Lung (tissue), 12 donors: Measurements from ENCODE around the gene KLHL28. TPM values are rescaled to one million over a fixed set of nuclear protein-coding genes. Genes with fewer than 3 reads are reported as not detected.

Experiments
- ATAC-seq: fragments of 200-7000 bp; cut with Tn5 transposase; one replicate; pipeline ENCODE4 v1.9.1; 2020; ENCODE audit warnings: moderate number of reproducible peaks; ENCODE audit not compliant: insufficient read depth, low FRiP score
- DNase-seq, 3 donors: peaks; one replicate each; pipeline ENCODE4 v3.0.0-alpha.2; 2013 to 2017
- H3K27ac ChIP-seq, 2 donors: one replicate each; pipeline ENCODE4 v1.5.1; 2013; ENCODE audit warnings: mild to moderate bottlenecking in 2 of 2, moderate library complexity in 2 of 2, control low read depth in 1 of 2, inconsistent platforms in 1 of 2, low read depth in 1 of 2, low read length in 1 of 2
- H3K27me3 ChIP-seq, 3 donors: one replicate each; pipeline ENCODE4 v1.5.1; 2013; ENCODE audit warnings: low read length in 2 of 3; ENCODE audit not compliant: control insufficient read depth in 3 of 3, insufficient read depth in 3 of 3
- H3K36me3 ChIP-seq, 4 donors: one replicate each; pipeline ENCODE4 v1.5.1; 2013; ENCODE audit warnings: low read length in 4 of 4, mild to moderate bottlenecking in 1 of 4, moderate library complexity in 1 of 4; ENCODE audit not compliant: control insufficient read depth in 4 of 4, insufficient read depth in 4 of 4
- H3K4me1 ChIP-seq, 5 donors: one replicate each; pipeline ENCODE4 v1.5.1; 2013; ENCODE audit warnings: low read length in 5 of 5, mild to moderate bottlenecking in 2 of 5, moderate library complexity in 1 of 5; ENCODE audit not compliant: control insufficient read depth in 5 of 5, insufficient read depth in 5 of 5
- H3K4me3 ChIP-seq: one replicate; pipeline ENCODE4 v1.5.1; 2013; ENCODE audit warnings: mild to moderate bottlenecking, control low read depth, moderate library complexity
- H3K9ac ChIP-seq, 2 donors: one replicate each; pipeline ENCODE4 v1.5.1; 2013; ENCODE audit warnings: low read length in 2 of 2, control low read depth in 1 of 2; ENCODE audit not compliant: insufficient read depth in 1 of 2
- H3K9me3 ChIP-seq, 4 donors: one replicate each; pipeline ENCODE4 v1.5.1; 2013; ENCODE audit warnings: low read length in 3 of 4, mild to moderate bottlenecking in 1 of 4, moderate library complexity in 1 of 4; ENCODE audit not compliant: control insufficient read depth in 4 of 4, insufficient read depth in 3 of 4
- WGBS, 2 donors: extraction: QIAGEN DNeasy Blood & Tissue Kit; methylation state at CpG; one replicate each; pipeline ENCODE4 v1.1.7; 2013; 5-methylcytosine and 5-hydroxymethylcytosine counted together
- polyA plus RNA-seq, 2 donors: library from polyadenylated mRNA; stranded (reverse); fragments of 200-250 nt; gene quantifications; one replicate each; pipeline ENCODE4 v1.2.1, GENCODE V29; 2013
- total RNA-seq, 2 donors: library from RNA; depleted of rRNA in 1 of 2; stranded (reverse); fragments of >200 nt in 1 of 2; gene quantifications; one replicate each; pipeline ENCODE4 v1.2.1, GENCODE V29; 2014 to 2021
- TF ChIP-seq, protein P1 (sequence below): IDR thresholded peaks from 2 replicates; pipeline ENCODE4 v1.5.1; 2012; ENCODE audit warnings: mild to moderate bottlenecking; ENCODE audit errors: control extremely low read depth, extremely low read depth
- donor health status: control.
- donor health status: control.
- donor health status: Bipolar disorder and iron deficiency.
- donor health status: healthy.
- donor health status: DM: yes; HTN: yes; CAD: no.

The KLHL28 gene
- total and polyA plus RNA-seq, 4 donors: 2.6 to 29.0 (median 9.5) TPM

DNA sequence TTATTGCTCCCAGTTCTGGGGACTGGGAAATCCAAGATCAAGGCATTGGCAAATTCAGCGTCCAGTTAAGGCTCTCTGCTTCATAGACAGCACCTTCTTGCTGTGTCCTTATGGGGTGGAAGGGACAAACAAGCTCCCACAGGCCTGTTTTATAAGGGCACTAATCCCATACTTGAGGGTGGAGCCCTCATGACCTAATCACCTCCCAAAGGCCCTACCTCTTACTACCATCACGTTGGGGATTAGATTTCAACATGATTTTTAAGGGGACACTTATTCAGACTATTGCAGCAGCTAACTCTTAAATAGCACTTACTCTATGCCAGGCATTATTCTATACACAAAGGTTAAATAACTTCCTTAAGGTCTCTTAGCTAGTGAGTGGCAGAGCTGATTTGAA is 17.5 kb upstream of the KLHL28 start:
- H3K9me3 ChIP-seq: no peaks in the 10 kb centered on the region
- no peaks in the 10 kb centered on the region for H3K27me3 ChIP-seq
- H3K27ac ChIP-seq: no peak overlapping the region
- H3K36me3 ChIP-seq: peaks cover 0 to 4% (median 0%) of the 10 kb centered on the region in 4 donors
- TF ChIP-seq, protein P1, sequence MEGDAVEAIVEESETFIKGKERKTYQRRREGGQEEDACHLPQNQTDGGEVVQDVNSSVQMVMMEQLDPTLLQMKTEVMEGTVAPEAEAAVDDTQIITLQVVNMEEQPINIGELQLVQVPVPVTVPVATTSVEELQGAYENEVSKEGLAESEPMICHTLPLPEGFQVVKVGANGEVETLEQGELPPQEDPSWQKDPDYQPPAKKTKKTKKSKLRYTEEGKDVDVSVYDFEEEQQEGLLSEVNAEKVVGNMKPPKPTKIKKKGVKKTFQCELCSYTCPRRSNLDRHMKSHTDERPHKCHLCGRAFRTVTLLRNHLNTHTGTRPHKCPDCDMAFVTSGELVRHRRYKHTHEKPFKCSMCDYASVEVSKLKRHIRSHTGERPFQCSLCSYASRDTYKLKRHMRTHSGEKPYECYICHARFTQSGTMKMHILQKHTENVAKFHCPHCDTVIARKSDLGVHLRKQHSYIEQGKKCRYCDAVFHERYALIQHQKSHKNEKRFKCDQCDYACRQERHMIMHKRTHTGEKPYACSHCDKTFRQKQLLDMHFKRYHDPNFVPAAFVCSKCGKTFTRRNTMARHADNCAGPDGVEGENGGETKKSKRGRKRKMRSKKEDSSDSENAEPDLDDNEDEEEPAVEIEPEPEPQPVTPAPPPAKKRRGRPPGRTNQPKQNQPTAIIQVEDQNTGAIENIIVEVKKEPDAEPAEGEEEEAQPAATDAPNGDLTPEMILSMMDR: no peak
- peaks cover 0 to 7% (median 0%) of the 10 kb centered on the region in 5 donors for H3K4me1 ChIP-seq
- DNase-seq (no peak), ATAC-seq (no peak)
- 70 to 77% methylated on average over 2 of the region's 2 CpGs for WGBS, 2 donors
- no peak overlapping the region for H3K4me3 ChIP-seq
- H3K9ac ChIP-seq: no peak overlapping the region

DNA sequence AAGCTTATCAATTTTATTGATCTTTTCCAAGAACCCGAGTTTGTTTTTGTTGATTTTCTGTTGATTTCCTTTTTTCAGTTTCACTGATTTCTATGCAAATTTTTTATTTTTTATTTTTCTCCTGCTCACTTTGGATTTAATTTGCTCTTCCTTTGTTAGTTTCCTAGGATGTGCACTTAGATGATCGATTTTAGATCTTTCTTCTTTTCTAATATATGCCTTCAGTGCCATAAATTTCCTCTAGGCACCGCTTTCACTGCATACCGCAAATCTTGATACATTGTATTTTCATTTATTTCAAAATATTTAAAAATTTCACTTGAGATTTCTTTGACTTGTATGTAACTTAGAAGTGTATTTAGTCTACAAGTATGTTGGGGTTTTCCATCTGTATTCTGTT is 9.7 kb upstream of the KLHL28 start:
- TF ChIP-seq, protein P1: no peak
- peaks cover 0 to 10% (median 4%) of the 10 kb centered on the region in 5 donors for H3K4me1 ChIP-seq
- peaks cover 0 to 12% (median 6%) of the 10 kb centered on the region in 4 donors for H3K36me3 ChIP-seq
- H3K4me3 ChIP-seq: no peak overlapping the region
- 94 to 97% methylated on average over 4 of the region's 4 CpGs for WGBS, 2 donors
- ATAC-seq (no peak), DNase-seq (no peak)
- H3K9me3 ChIP-seq: peaks cover 0 to 5% (median 1%) of the 10 kb centered on the region in 4 donors
- no peaks in the 10 kb centered on the region for H3K27me3 ChIP-seq
- H3K27ac ChIP-seq: no peak overlapping the region
- no peak overlapping the region for H3K9ac ChIP-seq

DNA sequence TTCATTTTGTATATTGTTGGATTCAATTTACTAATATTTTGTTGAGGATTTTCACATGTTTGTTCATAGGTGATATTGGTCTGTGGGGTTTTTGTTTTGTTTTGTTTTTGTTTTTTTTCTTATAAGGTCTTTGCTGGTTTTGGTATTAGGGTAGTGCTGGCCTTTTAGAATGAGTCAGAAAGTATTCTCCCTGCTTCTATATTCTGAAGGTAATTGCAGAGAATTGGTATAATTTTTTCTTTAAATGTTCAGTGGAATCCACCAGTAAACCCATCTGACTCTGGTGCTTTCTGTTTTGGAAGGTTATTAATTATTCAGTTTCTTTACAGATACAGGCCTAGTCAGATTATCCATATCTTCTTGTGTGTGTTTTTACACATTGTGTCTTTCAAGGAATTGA is 9.2 kb upstream of the KLHL28 start:
- TF ChIP-seq, protein P1: no peak
- no peaks in the 10 kb centered on the region for H3K27me3 ChIP-seq
- peaks cover 0 to 10% (median 6%) of the 10 kb centered on the region in 5 donors for H3K4me1 ChIP-seq
- DNase-seq (no peak), ATAC-seq (no peak)
- H3K9me3 ChIP-seq: peaks cover 0 to 5% (median 1%) of the 10 kb centered on the region in 4 donors
- no peak overlapping the region for H3K27ac ChIP-seq
- H3K4me3 ChIP-seq: no peak overlapping the region
- no peak overlapping the region for H3K9ac ChIP-seq
- peaks cover 0 to 11% (median 5%) of the 10 kb centered on the region in 4 donors for H3K36me3 ChIP-seq

DNA sequence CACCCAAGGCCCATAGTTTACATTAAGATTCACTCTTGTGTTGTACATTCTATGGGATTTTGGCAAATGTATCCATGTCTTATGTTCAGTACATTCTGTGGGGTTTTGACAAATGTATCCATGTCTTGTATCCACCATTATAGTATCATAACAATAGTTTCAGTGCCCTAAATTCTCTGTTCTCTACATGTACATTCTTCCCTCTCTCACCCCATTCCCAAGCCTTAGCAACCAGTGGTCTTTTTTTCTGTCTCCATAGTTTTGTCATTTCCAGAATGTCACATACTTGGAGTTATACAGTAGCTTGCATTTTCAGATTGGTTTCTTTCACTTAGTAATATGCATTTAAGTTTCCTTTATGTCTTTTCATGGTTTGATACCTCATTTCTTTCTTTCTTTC is 7.0 kb upstream of the KLHL28 start:
- Histone ChIP-seq H3K9ac (no peak overlapping the region), H3K27me3 (no peaks in the 10 kb centered on the region), H3K4me1 (peaks cover 0 to 15% (median 8%) of the 10 kb centered on the region in 5 donors), H3K9me3 (peaks cover 0 to 5% (median 1%) of the 10 kb centered on the region in 4 donors), H3K27ac (no peak overlapping the region), H3K36me3 (peaks cover 0 to 11% (median 5%) of the 10 kb centered on the region in 4 donors), H3K4me3 (no peak overlapping the region)
- no peak for DNase-seq
- TF ChIP-seq, protein P1: no peak
- ATAC-seq: no peak
